Activated gamma-delta T cell treated with Interleukin-2 at 50 U/mL for 16 hours (primary cell): ENCODE data around the gene FURIN.
"Not testable (repeated sequence)": the region's sequence is repeated elsewhere in the genome, so short reads cannot be mapped to it uniquely, and the experiment has no call there.

Experiments
- DNase-seq: peaks from one replicate; pipeline ENCODE4 v3.0.0-alpha.2; 2020

The FURIN gene

DNA sequence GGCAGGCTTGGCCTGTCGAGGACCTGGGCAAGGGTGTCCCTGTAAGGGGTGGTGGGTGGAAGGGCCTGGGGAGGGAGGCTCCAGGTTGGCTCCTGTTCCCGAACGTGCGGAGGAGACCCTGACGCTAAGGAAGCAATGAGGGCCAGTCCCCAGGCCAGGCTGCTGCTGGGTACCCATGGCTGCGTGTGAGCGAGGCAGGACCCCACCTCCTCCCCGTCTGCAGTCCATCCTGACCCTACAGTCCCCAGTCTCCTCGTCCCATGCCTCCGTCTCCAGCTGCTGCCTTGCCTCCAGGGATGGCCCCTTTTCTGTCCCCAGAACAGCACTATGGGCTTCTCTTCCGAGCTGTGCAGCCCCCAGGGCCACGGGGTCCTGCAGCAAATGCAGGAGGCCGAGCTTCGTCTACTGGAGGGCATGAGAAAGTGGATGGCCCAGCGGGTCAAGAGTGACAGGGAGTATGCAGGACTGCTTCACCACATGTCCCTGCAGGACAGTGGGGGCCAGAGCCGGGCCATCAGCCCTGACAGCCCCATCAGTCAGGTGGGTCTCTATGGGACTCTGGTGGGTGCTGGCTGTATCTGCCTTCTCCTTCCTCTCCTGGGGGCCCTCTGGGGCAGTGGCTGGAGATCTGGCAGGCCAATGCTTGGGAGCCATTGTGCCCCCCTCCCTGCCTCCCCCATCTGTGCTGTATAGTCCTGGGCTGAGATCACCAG is 16.5 kb downstream of the FURIN start:
- DNase-seq, result no peak

DNA sequence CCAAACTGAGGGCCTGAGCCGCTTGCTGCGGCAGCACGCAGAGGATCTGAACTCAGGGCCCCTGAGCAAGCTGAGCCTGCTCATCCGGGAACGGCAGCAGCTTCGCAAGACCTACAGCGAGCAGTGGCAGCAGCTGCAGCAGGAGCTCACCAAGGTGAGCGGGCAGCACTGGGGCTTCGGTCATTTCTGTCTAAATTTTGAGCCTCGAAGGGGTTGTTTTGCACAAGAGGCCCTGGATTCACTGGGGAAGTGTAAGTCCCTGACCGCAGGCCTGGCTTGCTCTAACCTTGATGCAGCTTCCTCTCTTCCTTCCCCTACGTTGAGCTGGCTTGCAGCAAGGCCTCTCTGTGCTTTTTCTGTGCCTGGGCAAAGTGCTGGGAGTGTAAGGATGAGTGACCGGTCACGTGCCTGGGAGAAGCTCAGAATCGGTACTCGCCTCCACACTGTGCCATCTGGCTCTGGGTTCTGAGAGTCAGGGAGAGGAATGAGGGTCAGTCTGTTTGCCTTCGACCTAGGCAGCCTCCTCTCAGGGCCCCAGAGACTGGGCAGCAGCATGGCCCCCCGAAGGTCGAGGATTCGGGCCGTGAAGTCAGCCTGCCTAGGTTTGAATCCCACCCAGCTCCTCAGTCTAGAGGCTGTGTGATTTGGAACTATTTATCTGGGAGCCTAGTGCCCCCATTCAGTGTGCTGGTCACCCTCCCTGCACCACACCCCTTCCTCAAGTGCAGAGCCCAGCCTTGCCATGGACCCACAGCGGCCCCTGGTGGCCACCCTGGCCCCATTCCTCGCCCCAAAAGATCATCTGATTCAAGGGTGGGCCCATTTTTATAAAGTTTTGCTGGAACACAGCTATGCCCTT is 17.3 kb downstream of the FURIN start:
- peak; percentile 82 for DNase-seq

DNA sequence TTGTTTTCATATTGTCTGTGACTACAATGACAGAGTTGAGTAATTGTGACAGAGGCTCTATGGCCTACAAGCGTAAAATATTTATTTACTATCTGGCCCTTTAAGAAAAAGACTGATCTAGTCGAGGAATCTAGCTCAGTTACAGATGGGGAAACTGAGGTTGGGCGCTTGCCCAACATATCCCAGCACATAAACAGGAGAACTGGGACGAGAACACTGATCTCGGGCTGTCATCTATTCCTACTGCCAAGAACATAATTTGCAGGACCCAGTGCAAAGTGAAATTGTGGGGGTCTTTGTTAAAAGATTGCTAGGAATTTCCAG is 17.9 kb downstream of the FURIN start:
- no peak for DNase-seq

DNA sequence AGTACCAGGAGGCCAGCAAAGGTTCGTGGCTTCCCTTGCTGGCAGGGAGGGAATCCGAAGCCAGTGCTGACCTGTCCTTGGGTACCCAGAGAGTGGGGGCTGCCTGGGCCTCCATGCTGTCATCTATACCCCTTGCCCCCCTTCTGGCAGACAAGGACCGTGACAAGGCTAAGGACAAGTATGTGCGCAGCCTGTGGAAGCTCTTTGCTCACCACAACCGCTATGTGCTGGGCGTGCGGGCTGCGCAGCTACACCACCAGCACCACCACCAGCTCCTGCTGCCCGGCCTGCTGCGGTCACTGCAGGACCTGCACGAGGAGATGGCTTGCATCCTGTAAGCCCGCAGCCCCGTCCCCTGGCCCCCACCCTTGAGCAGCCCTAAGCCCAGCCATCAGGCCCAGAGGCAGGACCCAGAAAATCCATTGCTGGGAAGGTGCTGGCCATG is 18.7 kb downstream of the FURIN start:
- DNase-seq, result no peak

DNA sequence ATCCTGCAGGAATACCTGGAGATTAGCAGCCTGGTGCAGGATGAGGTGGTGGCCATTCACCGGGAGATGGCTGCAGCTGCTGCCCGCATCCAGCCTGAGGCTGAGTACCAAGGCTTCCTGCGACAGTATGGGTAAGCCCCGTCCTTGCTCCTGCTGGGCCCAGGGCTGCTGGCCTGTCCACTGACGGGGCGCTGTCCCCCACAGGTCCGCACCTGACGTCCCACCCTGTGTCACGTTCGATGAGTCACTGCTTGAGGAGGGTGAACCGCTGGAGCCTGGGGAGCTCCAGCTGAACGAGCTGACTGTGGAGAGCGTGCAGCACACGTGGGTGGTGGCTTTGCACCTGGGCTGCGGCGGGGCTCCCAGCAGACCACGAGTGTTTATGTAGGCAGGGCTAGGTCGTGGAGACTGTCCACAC is 20.9 kb downstream of the FURIN start:
- DNase-seq, result peak; percentile 30

DNA sequence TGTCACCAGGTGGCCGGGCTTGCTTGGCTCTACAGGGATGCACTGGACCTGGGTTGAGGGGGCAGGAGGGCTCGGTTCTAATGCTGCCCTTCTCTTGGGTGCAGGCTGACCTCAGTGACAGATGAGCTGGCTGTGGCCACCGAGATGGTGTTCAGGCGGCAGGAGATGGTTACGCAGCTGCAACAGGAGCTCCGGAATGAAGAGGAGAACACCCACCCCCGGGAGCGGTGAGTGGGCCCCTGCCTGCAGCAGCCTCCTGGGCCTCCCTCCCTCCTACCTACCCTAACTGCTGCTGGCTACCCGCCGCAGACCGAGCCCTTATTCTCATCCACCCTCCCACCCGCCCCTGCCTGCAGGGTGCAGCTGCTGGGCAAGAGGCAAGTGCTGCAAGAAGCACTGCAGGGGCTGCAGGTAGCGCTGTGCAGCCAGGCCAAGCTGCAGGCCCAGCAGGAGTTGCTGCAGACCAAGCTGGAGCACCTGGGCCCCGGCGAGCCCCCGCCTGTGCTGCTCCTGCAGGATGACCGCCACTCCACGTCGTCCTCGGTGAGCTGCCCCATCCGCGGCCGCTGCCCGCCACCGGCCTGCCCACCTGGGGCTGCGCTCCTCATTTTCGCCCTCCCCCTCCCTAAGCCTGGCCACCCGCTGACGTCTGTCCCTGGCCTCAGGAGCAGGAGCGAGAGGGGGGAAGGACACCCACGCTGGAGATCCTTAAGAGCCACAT is 21.5 kb downstream of the FURIN start:
- DNase-seq, result no peak

DNA sequence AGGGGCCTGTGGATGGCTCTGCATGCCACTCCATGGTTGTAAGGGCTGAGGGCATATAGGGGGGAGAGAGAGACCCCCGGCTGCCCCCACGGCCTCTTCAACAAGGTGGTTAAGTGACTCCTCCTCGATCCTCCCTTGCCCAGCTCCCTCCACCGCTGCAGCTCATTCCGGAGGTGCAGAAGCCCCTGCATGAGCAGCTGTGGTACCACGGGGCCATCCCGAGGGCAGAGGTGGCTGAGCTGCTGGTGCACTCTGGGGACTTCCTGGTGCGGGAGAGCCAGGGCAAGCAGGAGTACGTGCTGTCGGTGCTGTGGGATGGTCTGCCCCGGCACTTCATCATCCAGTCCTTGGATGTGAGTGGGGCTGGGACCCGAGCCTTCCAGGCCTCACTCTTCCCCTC is 22.5 kb downstream of the FURIN start:
- no peak for DNase-seq

DNA sequence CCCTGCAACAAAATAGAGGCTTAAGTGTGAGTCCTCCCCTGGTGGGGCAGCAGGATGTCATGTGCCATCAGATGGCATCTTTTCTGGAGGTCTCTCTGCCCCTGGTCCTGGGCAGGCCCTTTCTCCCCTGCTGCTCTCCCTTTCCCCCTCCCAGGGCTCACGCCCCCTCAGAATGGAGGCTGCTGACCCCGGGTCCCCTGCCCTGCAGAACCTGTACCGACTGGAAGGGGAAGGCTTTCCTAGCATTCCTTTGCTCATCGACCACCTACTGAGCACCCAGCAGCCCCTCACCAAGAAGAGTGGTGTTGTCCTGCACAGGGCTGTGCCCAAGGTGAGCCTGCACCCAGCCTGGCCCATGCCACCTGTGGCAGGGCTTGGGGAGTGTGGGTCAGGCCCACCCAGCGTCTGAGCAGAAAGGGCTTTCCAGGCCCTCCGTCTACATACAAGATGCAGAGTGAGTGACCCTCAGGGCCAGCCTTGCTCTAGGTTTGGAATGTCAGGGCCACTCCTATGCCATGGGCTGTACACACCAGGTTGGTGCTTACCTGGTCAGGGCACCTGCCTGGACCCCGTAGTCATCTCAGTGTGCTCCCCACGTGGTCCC is 23.1 kb downstream of the FURIN start:
- no peak for DNase-seq

DNA sequence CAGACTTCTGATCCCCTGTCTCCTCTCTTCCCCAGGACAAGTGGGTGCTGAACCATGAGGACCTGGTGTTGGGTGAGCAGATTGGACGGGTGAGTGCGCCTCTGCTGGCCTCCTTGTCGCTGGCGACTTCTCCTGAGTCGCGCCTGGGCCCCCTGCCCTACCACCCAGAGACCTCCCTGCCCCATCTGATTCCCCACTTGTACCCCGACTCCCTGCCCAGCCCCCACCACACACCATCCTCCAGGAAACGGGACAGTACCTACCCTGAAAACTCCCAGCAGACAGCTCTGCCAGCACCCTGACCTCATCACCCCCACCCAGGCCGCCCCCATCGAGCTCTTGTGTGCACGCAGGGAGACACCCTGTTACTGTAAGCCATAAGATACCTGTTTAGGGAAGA is 23.6 kb downstream of the FURIN start:
- no peak for DNase-seq

DNA sequence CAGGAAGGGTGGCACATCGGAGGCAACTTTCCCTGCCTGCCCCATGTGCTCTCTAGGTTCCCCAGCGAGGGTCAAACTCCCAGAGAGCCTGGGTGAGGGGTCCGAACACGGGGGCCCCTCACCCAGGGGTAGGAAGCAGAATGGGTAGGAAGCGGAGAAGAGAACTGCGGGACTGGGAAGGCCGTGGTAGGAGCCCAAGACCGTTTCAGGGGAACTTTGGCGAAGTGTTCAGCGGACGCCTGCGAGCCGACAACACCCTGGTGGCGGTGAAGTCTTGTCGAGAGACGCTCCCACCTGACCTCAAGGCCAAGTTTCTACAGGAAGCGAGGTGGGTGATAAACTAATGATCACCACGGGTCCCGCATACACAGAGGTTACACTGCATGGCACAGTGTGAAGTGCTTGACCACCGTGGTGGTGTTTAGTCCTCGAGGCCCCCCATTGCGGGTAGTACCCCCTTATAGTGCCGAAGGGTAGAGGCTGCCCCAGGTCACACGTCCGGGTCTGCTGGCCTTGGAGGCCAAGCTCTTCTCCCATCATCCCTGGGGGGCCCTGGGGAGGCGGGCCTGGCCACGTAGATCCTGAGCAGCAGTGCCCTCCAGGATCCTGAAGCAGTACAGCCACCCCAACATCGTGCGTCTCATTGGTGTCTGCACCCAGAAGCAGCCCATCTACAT is 24.2 kb downstream of the FURIN start:
- DNase-seq, result no peak

DNA sequence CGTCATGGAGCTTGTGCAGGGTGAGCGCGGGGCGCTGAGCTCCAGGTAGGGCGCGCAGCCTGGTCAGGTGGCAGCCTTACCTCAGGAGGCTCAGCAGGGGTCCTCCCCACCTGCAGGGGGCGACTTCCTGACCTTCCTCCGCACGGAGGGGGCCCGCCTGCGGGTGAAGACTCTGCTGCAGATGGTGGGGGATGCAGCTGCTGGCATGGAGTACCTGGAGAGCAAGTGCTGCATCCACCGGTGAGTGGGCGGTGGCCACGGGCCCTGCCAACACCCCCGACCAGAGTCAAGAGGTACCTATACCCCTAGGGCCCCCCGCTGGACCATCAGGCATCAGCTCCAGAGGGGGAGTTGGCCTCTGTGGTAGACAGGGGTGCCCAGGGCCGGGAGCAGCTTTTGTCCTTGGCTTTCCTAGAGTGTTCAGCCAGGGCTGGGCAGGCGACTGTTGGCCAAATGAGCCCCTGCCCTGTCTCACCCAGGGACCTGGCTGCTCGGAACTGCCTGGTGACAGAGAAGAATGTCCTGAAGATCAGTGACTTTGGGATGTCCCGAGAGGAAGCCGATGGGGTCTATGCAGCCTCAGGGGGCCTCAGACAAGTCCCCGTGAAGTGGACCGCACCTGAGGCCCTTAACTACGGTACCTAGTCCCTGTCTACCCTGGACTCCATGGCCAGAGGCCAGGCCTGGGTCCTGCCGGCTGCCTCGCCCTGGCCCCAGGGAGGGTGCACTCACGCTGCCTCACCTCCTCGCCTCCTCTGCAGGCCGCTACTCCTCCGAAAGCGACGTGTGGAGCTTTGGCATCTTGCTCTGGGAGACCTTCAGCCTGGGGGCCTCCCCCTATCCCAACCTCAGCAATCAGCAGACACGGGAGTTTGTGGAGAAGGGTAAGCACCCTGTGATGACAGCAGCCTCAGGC is 25.0 kb downstream of the FURIN start:
- DNase-seq, result no peak

DNA sequence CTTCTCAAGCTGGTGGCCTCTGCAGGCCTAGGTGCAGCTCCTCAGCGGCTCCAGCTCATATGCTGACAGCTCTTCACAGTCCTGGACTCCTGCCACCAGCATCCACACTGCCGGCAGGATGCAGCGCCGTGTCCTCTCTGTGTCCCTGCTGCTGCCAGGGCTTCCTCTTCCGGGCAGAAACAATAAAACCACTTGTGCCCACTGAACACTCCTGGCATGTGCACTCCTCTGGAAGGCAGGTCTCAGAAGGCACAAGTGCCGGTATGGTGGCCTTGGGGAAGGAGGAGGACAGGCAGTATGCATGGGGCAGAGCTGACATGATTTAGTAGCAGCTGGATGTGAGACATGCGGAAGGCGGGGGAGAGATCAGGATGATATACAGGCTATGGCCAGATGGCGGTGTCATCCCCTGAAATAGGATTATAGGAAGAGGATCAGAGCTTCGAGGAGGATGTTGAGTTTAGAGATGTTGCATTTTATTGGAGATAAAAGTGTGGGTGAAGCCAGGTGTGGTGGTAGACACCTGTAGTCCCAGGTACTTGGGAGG is 27.3 kb downstream of the FURIN start:
- DNase-seq, result no peak

DNA sequence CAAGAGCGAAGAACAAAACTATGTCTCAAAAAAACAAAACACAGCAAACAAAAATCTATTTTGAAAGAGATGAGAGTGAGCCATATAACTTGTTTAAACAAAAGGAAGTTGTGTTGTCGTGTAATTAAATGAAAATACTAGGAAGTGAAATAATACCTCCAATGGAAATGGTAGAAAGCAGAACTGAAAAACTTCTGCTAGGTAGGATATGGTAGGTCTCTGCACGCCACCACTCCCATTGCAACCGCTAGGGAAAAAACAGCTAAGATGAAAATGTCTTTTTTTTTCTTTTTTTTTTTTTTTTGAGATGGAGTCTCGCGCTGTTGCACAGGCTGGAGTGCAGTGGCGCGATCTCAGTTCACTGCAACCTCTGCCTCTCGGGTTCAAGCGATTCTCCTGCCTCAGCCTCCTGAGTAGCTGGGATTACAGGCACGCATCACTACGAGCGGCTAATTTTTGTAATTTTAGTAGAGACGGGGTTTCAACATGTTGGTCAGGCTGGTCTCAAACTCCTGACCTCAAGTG is 28.8 kb downstream of the FURIN start:
- DNase-seq, result not testable (repeated sequence)

DNA sequence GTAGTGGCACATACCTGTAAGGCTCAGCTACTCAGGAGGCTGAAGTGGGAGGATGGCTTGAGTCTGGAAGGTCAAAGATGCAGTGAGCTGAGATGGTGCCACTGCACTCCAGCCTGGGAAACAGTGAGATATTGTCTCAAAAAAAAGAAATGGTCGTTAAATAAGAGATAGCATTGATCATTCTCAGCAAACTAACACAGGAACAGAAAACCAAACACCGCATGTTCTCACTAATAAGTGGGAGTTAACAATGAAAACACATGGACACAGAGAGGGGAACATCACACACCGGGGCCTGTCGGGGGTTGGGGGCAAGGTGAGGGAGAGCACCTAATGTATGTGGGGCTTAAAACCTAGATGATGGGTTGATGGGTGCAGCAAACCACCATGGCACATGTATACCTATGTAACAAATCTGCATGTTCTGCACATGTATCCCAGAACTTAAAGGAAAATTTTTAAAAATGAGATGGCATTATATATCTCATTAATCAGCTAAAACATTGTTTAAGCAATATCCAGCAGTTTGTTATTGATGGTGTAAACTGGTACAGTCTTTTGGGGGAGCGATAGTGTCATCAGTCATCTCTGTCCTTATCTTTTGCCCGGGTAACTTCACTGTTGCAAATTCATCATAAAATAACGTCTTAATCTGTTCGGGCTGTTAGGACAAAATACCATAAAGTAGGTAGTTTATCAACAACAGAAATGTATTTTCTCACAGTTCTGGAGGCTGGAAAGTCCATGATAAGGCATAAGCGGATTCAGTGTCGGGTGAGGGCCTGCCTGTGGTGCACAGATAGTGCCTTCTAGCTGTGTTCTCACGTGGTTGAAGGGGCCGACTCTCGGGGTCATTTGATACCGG is 33.0 kb downstream of the FURIN start:
- no peak for DNase-seq

DNA sequence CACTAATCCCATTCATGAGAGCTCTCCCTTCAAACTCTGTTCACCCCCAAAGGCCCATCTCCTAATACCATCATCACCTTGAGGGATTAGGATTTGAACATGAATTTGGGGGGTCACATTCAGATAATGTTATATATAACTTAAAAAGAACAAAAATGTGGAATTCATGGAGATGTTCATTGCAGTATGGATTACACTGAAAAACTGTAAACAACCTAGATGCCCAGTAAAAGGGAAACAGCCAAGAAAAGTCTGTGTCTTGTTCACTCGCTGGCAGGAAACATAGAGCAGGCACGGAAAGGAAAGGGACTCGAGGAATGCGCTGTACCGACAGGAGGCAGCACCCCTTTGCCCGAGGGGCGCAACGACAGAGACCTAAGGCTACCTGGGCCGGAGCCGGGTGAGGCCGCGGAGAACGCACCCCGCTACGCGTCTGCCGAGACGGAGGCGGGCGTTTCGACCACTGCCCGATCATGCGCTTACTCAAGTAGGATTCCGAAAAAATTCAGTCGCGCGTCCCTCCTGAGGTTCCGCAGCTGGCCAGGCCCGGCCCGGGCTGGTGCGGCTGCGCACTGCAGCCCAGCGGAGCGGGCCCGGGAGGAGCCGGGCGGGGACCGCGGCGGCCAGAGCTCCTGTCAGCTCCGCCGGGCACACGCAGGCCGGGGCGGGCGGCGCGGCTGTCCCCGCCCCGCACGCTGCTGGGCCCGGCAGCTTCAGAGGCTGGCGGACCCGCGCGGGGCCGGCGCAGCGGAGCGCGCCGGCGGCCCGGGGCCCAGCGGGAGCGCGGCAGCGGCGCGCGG is 33.9 kb downstream of the FURIN start:
- DNase-seq, result peak; percentile 62

DNA sequence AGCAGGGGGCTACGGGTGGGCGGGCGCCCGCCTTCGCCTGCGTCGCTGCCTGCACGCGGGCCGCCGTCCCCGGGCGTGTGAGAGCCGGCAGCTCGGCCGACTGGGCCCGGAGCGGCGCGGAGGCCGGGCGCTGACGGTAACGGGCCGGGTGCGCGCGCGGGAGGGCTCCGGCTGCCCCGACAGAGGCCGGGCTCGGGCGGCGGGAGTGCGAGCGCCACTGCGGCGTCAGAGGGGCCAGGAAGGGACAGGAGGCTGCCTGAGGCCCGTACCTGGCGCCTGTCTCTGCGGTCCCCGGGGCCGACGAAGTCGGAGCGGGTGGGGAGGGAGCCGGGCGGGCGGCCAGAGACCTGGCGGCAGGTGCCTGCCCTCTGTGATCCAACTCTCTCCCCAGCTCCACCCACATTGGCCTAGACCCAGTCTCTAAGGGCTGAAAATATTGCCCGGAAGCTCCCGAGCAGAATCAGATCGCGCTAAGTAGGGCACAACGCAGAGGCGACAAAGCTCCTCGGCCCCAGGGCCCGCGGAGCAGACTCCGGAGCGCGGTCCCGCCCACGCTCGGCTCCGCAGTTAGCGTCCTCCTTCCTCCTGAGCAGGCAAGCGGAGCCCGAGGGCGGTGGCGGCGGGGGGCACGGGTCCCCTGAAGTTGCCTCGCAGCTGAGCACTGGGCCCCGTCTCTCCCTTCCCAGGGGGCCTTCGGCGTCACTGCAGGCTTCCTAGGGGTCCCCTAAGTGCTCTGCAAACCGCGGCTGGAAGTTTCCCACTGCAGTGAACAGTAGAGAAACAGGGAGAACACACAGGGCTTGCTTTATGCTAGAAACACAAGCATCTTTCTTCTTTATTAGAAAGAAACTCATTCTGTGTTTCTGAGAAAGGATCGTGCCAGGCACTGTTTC is 34.7 kb downstream of the FURIN start, which contains the start of gene MAN2A2:
MAN2A2 (plus strand) TSS at position 463 of the 893 bp plus-strand sequence. CDS start 906 bp downstream, outside the sequence.
- DNase-seq, result peak; percentile 52

DNA sequence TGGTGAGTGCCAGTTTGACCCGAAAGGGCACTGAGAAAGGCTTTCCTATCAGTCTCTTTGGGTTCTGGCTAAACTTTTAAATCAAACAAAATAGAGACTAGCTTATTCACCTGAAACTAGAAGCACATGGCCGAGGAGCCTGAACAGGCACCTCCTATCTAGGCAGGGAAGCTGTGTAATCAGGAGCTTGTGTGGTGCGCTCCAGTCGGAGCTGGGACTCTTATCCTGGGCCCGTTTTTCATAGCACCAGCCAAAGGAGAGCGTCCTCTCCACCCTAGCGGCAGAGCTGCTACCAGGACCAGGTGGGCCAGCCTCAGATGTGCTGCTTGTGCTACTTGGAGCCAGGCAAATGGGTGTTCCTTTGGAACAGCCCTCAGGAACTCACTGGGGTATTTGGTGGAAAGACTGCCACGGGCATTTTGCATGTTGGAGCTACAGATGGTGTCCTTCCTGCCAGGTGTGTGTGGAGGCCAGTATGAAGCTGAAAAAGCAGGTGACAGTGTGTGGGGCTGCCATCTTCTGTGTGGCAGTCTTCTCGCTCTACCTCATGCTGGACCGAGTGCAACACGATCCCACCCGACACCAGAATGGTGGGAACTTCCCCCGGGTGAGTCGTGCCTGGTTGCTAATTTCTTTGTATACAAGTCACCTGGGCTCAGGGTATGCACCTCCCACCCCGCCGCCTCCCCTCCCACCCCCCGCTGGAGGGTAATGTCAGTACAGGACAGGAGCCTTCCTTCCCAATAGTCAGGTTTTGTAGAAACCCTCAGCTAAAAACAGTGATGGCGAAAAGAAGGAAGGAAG is 35.5 kb downstream of the FURIN start:
- no peak for DNase-seq
